Measurements from ENCODE around the gene CD82. TPM values are rescaled to one million over a fixed set of nuclear protein-coding genes. Genes with fewer than 3 reads are reported as not detected.

Gene CD82
- total RNA-seq = 10 to 100 TPM; 12.0 to 40.4 (median 38.0) TPM

GRCh38 chr11:44565211-44565952 lies at the start of gene CD82:
Gene CD82 (plus strand): TSS chr11:44565663. CDS start chr11:44594663, 29,000 bp downstream.
- DNase-seq (ENCODE audit: low spot score in 2 of 2) = peak; percentile 100
- H3K27ac ChIP-seq = peak within 1 kb of the TSS; percentile 98 to 99
- intact Hi-C loops (cut with DNase I; ENCODE audit: low total_unique reads) = no loop called here

GRCh38 chr11:44516688-44517507 lies 48.6 kb upstream of the CD82 start:
- no peak overlapping the region for H3K27ac ChIP-seq
- H3K9me3 ChIP-seq = no peaks in the 10 kb centered on the region
- TF ChIP-seq CTCF (IDR thresholded peaks at IDR 0.05) (no peak), POLR2A (IDR thresholded peaks at IDR 0.05) (no peak), POLR2AphosphoS5 (IDR thresholded peaks at IDR 0.05) (no peak)
- no peak overlapping the region for H3K4me3 ChIP-seq
- H3K4me1 ChIP-seq = no peaks in the 10 kb centered on the region
- no peak for DNase-seq (ENCODE audit: low spot score in 2 of 2)
- H3K36me3 ChIP-seq = no peaks in the 10 kb centered on the region
- intact Hi-C loops (cut with DNase I; ENCODE audit: low total_unique reads) = no loop called here
- no peaks in the 10 kb centered on the region for H3K27me3 ChIP-seq

More at GRCh38 chr11:44565211-44565952, at the start of gene CD82:
- Histone ChIP-seq H3K36me3 (no peaks in the 10 kb centered on the region), H3K4me3 (peak within 1 kb of the TSS; percentile 46 to 82 (median 69)), H3K27me3 (no peaks in the 10 kb centered on the region), H3K9me3 (no peaks in the 10 kb centered on the region), H3K4me1 (peaks cover 13 to 30% of the 10 kb centered on the region in 2 donors)
- TF ChIP-seq CTCF (IDR thresholded peaks at IDR 0.05) (peak in 1 of 3 donors; percentile 43), POLR2A (IDR thresholded peaks at IDR 0.05) (no peak), POLR2AphosphoS5 (IDR thresholded peaks at IDR 0.05) (no peak)

GRCh38 chr11:44517541-44517940 lies 47.9 kb upstream of the CD82 start:
- TF ChIP-seq POLR2AphosphoS5 (IDR thresholded peaks at IDR 0.05) (no peak), POLR2A (IDR thresholded peaks at IDR 0.05) (no peak), CTCF (IDR thresholded peaks at IDR 0.05) (no peak)
- Histone ChIP-seq H3K27me3 (no peaks in the 10 kb centered on the region), H3K36me3 (no peaks in the 10 kb centered on the region), H3K4me1 (no peaks in the 10 kb centered on the region), H3K27ac (no peak overlapping the region), H3K4me3 (no peak overlapping the region), H3K9me3 (no peaks in the 10 kb centered on the region)
- DNase-seq (ENCODE audit: low spot score in 2 of 2) = no peak
- intact Hi-C loops (cut with DNase I; ENCODE audit: low total_unique reads) = no loop called here

- intact Hi-C loops (cut with DNase I; ENCODE audit: low total_unique reads) = no loop called here
- TF ChIP-seq POLR2A (IDR thresholded peaks at IDR 0.05) = no peak
- no peak for TF ChIP-seq CTCF (IDR thresholded peaks at IDR 0.05)
- TF ChIP-seq POLR2AphosphoS5 (IDR thresholded peaks at IDR 0.05) = no peak
- H3K27ac ChIP-seq = no peak overlapping the region
- no peak for DNase-seq (ENCODE audit: low spot score in 2 of 2)
- no peak overlapping the region for H3K4me3 ChIP-seq
- H3K4me1 ChIP-seq = no peaks in the 10 kb centered on the region
- H3K27me3 ChIP-seq = no peaks in the 10 kb centered on the region
- no peaks in the 10 kb centered on the region for H3K9me3 ChIP-seq
- no peaks in the 10 kb centered on the region for H3K36me3 ChIP-seq
Observed at GRCh38 chr11:44518968-44519550, 46.4 kb upstream of the CD82 start.

Data from breast epithelium (tissue), 4 donors.